ENCODE data around the gene TMED1.

Gene TMED1

GRCh38 chr19:10830931-10831779 lies 4.9 kb downstream of the TMED1 start:
- no peak for DNase-seq

GRCh38 chr19:10830370-10830769 lies 5.6 kb downstream of the TMED1 start:
- DNase-seq, result no peak

GRCh38 chr19:10829967-10830366 lies 6.0 kb downstream of the TMED1 start:
- no peak for DNase-seq

GRCh38 chr19:10828981-10829821 lies 6.8 kb downstream of the TMED1 start:
- no peak for DNase-seq

GRCh38 chr19:10826846-10827245 lies 9.2 kb downstream of the TMED1 start:
- no peak for DNase-seq

GRCh38 chr19:10826231-10826630 lies 9.8 kb downstream of the TMED1 start:
- DNase-seq, result no peak

- DNase-seq, result no peak
Measured at GRCh38 chr19:10823690-10824089, 12.3 kb downstream of the TMED1 start.

GRCh38 chr19:10820173-10820572 lies 15.8 kb downstream of the TMED1 start:
- DNase-seq, result no peak

- DNase-seq, result no peak
Measured at GRCh38 chr19:10819124-10820060, 16.6 kb downstream of the TMED1 start.

- DNase-seq, result no peak
Measured at GRCh38 chr19:10818301-10819123, 17.5 kb downstream of the TMED1 start.

GRCh38 chr19:10817291-10818038 lies 18.5 kb downstream of the TMED1 start:
- no peak for DNase-seq

GRCh38 chr19:10816691-10817090 lies 19.3 kb downstream of the TMED1 start:
- no peak for DNase-seq

- DNase-seq, result no peak
Measured at GRCh38 chr19:10815969-10816644, 19.9 kb downstream of the TMED1 start.

- no peak for DNase-seq
Measured at GRCh38 chr19:10815007-10815536, 20.9 kb downstream of the TMED1 start.

GRCh38 chr19:10812902-10813404 lies 23.1 kb downstream of the TMED1 start:
- no peak for DNase-seq

GRCh38 chr19:10812196-10812595 lies 23.8 kb downstream of the TMED1 start:
- no peak for DNase-seq

GRCh38 chr19:10811391-10812111 lies 24.5 kb downstream of the TMED1 start:
- DNase-seq, result no peak

- DNase-seq, result no peak
Measured at GRCh38 chr19:10809651-10810285, 26.2 kb downstream of the TMED1 start.
